Endothelial cell of hepatic sinusoid (primary cell): ENCODE measurements around the gene TOX4.
"Not testable (repeated sequence)": the region's sequence is repeated elsewhere in the genome, so short reads cannot be mapped to it uniquely, and the experiment has no call there.

Source experiments
- in situ Hi-C: cut with HindIII; loops from 2 replicates; pipeline ENCODE4 v1.10.0; 2017; ENCODE audit warnings: low sequenced_read_pairs

Gene TOX4

DNA sequence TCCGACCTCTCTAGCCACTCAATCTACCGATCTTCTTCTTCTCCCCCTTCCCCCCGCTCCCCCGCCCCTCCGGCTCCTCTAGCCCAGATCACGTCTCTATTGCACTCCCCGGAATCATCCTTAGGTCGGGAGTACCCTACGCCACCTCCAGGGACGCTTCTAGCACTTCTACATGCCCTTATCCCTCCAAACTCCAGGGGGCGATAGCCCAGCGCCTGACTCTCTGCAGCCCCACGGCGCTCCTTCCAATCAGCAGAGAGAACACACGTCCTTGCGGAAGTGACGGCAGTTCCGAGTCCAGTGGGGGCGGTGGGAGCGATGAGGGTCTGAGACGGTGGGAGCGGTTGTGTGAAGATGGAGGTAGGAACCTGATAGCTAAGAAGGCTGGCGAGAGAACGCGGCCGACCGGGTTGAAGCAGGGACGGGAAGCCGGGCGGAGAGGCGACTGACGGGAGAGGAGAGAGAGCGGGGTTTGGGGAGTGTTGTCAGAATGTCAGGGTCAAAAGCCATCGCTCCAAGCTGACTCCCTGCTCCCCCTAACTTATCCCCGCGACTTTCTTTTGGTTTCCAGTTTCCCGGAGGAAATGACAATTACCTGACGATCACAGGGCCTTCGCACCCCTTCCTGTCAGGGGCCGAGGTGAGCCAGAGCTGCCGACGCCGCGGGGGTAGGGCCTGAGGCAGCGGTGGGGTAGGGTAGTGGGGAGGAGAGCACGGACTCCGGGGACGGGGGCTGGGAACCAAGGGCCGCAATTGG, at the start of gene TOX4, which contains the start of gene RAB2B:
Gene TOX4, plus strand, starts transcription at position 271 of the 757 bp plus-strand sequence. Its CDS starts 84 bp downstream, at position 355.
Gene RAB2B, minus strand, starts transcription at position 35 of the 757 bp plus-strand sequence. CDS start 87 bp downstream, outside the sequence.
- in situ Hi-C loops: no loop called here

DNA sequence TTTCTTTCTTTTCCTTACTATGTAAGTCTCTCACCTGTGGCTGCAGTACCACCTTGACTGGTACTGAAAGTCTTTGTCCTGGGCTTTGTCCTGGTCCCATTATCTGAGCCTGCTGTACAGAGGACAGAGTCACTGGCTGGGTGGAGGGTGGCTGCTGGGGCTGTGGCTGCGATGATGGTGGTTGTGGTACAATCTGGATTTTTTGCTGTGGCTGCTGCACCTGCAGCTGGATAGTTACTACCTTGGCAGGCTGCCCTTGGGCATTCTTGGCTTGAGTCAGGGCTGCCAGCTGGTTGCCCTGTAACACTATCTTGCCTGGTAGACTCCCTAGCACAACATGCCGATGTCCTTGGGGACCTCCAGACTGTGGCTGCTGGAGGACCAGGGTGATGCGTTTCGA, 48.1 kb upstream of the TOX4 start:
- in situ Hi-C loops: no loop called here

DNA sequence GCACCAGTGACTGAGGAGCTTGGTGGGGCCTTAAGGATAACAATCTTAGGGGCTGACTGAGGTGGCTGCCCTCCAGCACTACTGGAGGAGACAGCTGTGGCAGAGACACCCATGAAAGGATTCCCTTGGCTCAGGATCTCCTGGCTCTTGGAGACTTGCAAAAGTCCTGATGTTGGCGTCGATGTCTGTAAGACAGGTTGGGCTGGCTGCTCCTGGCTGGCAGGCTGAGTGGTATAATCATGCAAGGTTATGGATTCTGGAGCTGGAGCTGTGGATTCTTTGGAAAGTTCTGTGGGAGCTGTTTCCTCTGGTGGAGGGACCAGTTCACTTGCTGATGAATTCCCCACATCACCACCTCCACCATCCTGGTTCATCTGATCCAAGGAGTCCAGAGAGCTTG, 45.9 kb upstream of the TOX4 start:
- in situ Hi-C loops: no loop called here

DNA sequence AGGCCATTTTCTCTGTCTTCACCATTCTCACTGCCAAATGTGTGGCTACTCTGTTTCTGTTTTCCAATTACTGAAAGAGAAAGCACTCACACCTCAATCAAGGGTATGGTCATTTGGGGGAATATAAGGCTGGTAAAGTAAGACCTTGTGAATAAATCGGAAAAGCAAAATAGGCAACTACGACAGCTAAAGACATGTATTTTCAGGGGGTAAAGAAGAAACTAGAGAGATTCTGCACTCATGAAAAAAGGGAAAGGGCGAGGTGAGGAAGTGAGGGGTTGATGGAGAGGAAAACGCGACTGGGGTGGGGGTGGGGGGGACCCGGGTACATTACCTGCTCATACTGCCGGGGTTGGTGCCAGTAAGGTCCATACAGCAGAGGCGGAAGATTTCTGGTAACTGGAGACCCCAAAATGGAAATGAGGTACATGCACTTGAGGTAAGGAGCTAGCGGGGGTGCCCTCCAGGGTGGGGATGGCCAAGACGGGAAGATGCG, 40.4 kb upstream of the TOX4 start:
- in situ Hi-C loops: no loop called here

DNA sequence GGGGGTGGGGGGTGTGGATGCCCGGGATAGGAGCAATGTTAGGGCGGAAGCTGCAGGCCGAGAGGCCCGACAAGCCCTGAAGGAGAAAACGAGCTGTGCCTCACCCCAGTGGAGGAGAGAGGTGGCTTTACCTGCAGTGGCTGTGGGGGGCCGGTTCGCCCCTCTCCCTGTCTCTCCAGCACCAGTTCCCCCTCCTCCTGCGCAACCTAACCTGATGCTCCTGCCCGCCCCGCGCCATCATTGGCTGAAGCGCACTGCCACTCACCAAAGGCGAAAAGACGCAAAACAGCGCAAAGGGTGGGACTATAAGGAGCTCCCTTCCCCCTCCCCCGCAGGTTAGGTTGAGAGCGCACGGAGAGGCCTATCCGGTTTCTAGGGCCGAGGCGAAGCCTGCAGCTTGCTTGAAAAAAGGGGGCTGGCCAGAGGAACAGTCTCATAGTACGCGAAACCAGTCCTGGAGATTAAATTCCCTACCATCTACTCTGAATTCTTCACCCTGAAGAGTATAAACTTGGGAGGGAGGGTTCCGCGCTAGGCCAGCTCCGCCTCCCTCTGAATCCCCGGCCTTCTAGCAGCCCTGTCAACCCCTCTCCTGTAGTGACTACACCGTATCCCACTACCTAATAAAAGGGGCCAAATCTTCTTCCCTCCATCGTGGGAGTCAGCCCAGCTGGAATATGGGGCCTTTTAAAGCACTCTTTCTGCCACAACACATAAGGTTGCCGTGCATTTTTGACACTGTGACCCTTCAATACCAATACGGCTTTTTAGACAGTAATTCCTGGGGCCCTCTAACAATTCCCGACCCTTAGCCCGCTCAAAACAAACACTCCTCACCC, 39.7 kb upstream of the TOX4 start:
- in situ Hi-C loops: no loop called here

DNA sequence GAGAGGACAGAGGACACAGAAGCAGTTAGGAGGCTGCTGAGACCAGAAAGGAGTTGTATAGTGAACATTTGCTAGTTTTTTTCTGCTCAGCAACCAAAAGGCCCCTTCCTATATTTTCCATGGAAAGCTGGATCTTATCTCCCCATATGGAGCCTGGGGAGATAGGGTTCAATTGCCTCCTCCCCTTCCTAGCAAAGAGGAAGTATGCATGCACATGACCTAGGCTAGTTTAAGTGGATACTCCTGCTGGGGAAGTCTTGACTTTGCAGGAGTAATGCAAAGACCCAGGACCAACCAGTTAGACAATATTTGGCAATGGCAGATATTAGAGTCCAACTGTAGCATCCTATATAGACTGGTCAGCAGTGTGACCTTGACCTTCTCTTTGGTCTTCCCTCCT, 36.1 kb upstream of the TOX4 start:
- in situ Hi-C loops: no loop called here

DNA sequence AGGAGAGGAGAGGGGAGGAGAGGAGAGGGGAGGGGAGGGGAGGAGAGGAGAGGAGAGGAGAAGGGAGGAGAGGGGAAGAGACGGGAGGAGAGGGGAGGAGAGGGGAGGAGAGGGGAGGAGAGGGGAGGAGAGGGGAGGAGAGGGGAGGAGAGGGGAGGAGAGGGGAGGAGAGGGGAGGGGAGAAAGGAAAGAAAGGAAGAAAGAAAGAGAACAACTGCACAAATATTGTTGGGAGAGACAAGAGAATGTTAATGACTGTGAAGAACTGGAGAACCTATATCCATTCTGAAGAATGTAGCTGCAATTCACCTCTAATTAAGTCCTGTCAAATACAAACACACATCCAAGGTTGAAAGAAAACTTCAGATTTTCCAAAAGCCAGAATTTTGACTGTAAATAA, 34.3 kb upstream of the TOX4 start:
- in situ Hi-C loops: not testable (repeated sequence)

DNA sequence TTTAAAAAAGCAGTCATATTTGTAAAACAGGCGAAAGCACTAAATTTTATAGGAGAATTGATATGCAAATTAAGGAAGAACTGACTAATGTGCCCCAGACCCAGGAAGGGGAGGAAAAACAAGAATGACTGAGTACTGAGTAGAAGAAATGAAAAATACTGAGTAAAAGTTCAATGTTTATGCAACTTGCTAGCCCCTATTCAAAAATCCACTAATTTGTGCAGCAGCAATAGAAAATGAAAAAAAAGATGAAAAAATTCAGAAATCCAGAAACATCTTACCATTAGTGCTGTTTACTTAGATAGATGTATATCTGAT, 27.1 kb upstream of the TOX4 start:
- in situ Hi-C loops: no loop called here

DNA sequence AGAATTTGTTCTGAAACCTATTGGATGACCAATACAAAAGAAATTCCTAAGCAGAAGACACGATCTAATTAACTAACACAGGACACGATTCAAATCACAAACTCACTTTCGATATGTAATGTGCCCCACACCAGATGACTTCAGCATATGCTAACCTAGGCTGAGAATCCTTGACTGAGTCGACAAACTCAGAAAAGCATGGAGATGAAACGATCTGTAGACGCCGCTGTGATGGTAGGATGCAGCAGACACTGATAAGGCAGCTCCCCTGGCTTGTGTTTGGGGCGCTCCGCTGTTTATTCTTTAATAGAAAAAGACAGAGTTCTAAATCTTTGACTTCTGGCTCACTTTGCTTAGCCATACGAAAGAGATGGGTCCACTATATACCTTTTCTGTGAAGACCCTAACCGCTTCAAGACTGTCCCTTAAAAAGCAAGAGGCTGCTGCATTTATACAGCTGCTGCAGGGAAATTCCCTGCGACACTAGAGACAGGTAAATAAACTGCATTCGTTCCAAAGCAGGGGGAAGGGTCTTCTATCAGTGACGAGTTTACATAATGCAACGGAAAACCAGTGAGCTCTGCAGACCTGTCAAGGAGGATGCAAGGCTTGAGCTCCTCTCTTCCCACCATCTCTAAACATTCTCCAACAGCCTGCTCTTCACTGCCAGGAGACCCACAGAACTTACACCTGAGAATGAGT, 22.0 kb upstream of the TOX4 start:
- in situ Hi-C loops: no loop called here

DNA sequence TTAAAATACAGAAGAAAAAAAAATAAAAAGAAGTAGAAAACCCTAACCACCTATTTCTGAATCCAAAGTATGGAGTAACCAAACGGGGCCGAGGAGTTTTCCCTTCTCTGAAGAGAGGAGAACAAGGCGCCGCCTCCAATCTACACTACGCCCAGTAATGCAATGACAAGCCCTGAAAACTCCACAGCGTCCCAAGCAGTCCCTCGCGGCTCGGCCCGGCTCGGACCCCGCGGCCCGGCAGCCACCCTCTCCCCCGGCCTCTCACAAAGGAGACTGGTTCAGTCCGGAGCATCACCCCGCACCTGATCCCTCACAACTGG, 21.4 kb upstream of the TOX4 start:
- in situ Hi-C loops: no loop called here

DNA sequence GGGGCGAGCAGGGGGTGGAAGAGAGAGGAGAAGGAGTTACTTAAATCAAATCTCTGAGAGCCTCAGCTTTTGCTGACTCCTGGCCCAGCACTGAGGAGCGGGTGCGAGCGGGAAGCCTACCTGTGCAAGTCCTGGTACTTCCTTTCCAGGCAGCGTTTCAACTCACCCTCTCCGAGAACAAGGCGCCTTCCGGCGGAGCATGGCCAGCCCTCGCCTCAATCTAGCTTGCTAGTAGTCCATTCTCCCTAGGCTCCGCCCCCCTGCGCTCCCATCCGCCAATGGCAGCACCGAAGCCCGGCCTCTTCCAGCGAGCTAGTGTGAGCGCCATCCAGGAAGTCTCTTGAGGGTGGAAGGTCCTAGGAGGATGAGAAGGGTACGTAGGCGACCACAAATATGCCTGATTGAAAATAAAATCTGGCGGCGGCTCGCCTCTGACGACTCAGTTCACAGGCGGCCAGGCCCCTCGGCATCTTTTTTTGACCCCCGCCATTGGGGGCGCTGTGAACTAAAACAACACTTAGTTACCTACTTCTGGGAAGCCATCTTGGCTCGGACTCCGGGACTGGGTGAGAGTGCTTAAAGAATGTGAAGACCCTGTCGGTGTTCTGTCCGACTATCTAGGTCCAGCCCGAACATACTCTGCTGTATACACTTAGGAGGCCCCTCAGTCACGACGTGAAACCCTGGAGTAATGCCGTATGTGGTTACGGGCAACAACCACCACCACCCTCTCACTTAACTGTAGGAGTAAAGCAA, 20.9 kb upstream of the TOX4 start, which contains the start of gene CHD8:
Gene CHD8, minus strand, starts transcription at position 212 of the 756 bp plus-strand sequence. CDS start 24,480 bp downstream, outside the sequence.
- in situ Hi-C loops: no loop called here

DNA sequence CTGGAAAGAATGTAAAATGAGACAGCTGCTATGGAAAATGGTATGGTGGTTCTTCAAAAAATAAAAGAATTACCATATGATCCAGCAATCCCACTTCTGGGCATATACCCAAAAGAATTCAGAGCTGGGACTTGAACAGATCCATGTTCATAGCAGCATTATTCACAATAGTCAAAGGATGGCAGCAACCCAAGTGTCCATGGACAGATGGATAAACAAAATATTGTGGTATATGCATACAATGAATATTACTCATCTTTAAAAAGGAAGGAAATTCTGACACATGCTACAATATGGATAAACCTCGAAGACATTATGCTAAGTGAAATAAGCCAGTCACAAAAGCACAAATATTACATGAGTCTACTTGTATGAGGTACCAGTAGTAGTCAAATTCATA, 9.4 kb upstream of the TOX4 start:
- in situ Hi-C loops: loop anchor here (5.0 kb wide), 1 partner anchor 90 kb away; no protein-coding TSS in a partner anchor

DNA sequence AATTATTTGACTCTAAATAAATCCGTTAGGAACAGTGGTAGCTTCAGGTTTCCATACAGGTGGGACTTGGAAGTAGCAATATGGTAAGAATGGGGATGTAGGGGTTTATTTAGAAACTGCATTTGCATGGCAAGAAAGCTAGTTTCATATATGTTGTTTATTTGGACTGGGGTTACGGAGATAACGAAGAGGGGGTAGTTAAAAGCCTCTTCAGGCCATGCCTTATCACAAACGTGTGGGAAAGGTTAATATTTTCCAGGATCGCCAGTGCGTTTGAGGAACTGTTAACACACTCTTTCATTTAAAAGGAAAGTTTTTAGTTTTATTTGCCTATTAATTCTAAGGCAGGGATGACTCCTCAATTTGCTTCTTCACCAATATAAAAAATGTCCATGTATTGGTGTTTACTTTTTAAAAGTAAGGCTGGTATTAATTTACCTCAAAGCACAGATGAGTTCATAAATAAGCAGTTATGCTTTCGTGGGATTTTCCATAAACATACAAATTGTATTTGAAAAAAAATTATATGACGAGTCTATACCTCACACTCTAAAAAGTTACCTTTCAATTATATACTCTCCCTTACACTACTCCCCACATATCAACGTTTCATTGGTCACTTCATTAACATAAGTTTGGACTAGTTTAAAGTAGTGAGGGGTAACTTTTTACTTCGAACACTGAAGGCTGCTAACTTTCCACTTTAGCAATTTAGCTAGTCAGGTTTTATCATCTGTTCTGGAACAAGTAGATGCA, 1.1 kb upstream of the TOX4 start:
- in situ Hi-C loops: no loop called here

DNA sequence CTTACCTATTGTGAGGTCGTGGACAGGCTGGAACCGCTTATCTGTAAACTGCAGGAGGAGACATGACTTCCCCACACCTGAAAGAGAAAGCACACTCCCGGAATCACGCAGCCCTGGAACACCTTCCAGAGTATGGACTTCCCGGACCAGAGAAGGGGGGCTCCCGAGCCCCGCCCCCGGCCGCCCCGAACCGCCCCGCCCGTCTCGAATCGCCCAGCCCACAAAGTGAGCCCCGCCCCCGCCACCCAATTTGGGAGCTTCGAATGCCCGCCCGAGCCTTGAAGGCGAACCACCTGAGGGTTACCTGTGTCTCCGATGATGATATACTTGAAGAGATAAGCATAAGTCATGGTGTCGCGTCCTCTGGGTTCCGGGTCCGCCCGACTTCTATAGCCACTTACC, 471 bp upstream of the TOX4 start:
- in situ Hi-C loops: no loop called here

DNA sequence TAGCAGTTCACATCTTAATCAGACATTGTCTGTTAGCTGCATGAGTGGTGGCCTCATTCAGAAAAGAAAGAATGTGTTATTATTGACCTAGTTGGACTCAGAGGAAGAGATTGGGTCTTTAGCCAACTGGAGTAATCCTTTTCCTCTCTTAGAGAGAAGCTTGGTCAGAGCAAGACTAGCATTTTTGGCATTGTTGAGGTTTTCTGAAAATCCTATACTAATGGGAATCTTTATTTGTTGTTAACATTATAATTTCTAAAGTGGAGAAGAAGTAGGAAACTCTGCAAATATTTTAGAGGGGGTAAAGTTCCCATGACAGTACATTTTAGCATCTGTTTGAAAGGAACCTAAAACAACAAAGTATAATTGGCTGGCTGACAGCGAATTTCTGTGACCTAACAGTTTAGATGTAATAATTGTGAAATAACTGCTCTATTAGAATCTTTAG, 9.7 kb downstream of the TOX4 start:
- in situ Hi-C loops: no loop called here

DNA sequence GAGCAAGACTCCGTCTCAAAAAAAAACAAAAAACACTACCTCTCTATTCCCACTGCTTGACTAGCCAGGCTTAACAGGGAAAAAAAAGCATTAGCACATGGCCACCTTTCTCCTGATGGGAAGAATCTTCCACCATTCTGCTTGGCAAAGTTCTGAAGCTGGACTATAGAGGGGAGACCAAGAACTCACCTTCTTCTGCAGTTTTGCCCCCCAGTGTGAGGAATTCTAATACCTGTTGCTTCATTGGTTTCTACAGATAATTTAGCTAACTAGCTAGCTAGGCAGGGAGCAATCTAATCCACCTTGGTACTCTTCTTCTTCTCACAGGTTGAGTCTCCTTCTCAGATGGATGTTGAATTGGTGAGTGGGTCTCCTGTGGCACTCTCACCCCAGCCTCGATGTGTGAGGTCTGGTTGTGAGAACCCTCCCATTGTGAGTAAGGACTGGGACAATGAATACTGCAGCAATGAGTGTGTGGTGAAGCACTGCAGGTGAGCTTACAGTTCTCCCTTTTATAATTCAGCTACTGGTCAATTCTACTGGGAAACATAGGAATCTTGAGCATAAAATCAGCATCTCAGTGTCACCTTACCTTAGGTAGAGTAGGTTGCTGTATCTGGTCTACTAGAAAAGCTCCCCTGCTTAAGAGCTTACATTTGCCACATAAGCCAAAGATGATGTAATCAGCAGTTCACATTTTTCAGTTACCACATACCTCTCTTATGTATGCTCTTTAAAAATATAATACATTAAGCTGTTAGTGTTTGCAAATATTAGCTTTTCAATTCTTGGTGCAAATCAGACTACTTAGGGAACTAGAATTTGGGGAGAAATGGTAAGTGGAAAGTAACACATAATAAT, 18.1 kb downstream of the TOX4 start:
- in situ Hi-C loops: no loop called here

DNA sequence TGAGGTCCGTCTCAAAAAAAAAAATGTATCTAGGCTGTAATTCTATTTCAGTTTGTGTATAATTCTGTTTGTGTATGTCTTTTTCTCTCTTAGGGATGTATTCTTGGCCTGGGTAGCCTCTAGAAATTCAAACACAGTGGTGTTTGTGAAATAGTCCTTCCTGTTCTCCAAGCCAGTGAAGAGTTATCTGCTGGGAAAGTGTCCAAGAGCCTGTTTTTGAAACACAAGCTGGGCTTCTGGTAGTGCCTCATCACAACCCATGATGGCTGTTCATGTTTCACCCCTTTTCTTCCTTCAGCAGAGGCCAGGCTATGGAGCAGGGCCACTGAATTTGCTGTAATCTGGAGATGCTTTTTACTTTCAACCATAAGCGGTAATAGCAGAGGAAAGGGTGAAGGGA, 19.5 kb downstream of the TOX4 start:
- in situ Hi-C loops: no loop called here

DNA sequence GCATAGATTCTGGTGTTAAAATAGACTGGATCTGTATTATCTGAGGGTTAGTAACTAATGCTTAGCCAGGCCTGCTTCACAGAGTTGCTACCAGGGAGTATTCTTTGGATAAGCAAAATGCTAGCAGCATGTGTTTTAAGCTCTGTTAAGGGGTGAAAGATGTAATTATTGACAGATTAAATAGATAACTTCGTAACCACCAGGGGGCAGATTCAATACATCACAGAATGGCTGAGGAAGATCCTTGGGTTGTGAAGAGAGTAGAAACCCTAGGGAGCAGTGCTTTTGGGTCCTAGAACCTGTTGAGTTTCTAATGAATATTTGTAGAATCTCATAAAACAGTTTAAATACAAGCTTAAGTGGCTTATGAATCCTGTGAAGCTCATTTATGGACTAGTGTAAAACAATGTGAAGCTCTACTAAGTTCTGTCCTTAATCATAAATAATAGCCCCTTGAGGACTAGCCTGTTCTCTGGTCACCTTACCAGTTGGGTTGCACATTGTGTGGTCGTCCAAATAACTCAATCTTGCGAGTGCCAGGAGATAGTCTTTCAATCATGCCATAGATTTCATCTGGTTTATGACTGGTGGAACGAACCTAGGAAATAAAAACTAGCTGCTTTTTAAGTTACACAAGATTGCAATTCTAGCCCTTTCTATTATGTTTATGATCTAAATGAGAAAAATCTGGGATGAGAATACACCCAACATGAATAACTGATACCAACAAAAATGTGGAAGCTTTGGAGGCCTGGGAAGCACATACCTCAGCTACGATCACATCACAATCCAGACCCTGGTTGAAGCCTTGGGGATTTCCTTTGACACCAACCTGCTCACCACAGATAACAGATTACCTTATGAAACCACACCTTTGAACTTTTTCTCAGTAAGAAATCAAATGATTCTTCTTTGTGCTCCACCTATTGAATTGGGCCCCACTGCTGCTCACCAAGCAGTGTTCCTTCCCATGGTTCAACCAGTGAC, 21.8 kb downstream of the TOX4 start:
- in situ Hi-C loops: no loop called here
